Subcutaneous abdominal adipose tissue (tissue), 5 donors: ENCODE measurements around the gene ADAMTS7.

ENCODE experiments used
- H3K27ac ChIP-seq: one replicate; pipeline ENCODE4 v1.7.0; 2013; ENCODE audit warnings: low read depth, mild to moderate bottlenecking, inconsistent platforms, low read length, moderate library complexity
- H3K27me3 ChIP-seq, 5 donors: one replicate each; pipeline ENCODE4 v1.7.0; 2013; ENCODE audit warnings: low read length in 5 of 5, inconsistent platforms in 1 of 5; ENCODE audit not compliant: control insufficient read depth in 5 of 5, insufficient read depth in 4 of 5
- H3K36me3 ChIP-seq, 5 donors: one replicate each; pipeline ENCODE4 v1.7.0; 2013; ENCODE audit warnings: low read length in 5 of 5; ENCODE audit not compliant: control insufficient read depth in 5 of 5, insufficient read depth in 5 of 5
- H3K4me1 ChIP-seq, 5 donors: one replicate each; pipeline ENCODE4 v1.7.0; 2013; ENCODE audit warnings: low read length in 5 of 5, mild to moderate bottlenecking in 3 of 5, moderate library complexity in 1 of 5; ENCODE audit not compliant: control insufficient read depth in 5 of 5, insufficient read depth in 5 of 5
- H3K4me3 ChIP-seq, 5 donors: one replicate each; pipeline ENCODE4 v1.7.0; 2013; ENCODE audit warnings: low read length in 5 of 5, low read depth in 1 of 5
- H3K9ac ChIP-seq, 5 donors: one replicate each; pipeline ENCODE4 v1.7.0; 2013; ENCODE audit warnings: low read length in 5 of 5, mild to moderate bottlenecking in 4 of 5, moderate library complexity in 3 of 5
- H3K9me3 ChIP-seq, 5 donors: one replicate each; pipeline ENCODE4 v1.7.0; 2013; ENCODE audit warnings: low read length in 5 of 5; ENCODE audit not compliant: control insufficient read depth in 5 of 5
- donor health status: healthy.
- donor health status: healthy.
- donor health status: healthy.
- donor health status: healthy.
- donor health status: healthy.

Gene ADAMTS7

GRCh38 chr15:78714890-78715289 is 96.4 kb downstream of the ADAMTS7 start:
- Histone ChIP-seq H3K9ac (no peak overlapping the region), H3K36me3 (no peaks in the 10 kb centered on the region), H3K27ac (no peak overlapping the region), H3K4me3 (no peak overlapping the region), H3K9me3 (peaks cover 0 to 4% (median 3%) of the 10 kb centered on the region in 5 donors), H3K27me3 (peaks cover 0 to 7% (median 0%) of the 10 kb centered on the region in 5 donors), H3K4me1 (no peaks in the 10 kb centered on the region)

- Histone ChIP-seq H3K9me3 (peaks cover 0 to 4% (median 3%) of the 10 kb centered on the region in 5 donors), H3K36me3 (no peaks in the 10 kb centered on the region), H3K27ac (no peak overlapping the region), H3K27me3 (peaks cover 0 to 7% (median 4%) of the 10 kb centered on the region in 5 donors), H3K4me1 (peaks cover 0 to 4% (median 3%) of the 10 kb centered on the region in 5 donors), H3K4me3 (no peak overlapping the region), H3K9ac (no peak overlapping the region)
These were observed 98.3 kb downstream of the ADAMTS7 start for GRCh38 chr15:78712797-78713515.

- H3K4me1 ChIP-seq, result peaks cover 0 to 4% (median 3%) of the 10 kb centered on the region in 5 donors
- H3K36me3 ChIP-seq, result no peaks in the 10 kb centered on the region
- H3K9ac ChIP-seq, result no peak overlapping the region
- peaks cover 0 to 5% (median 4%) of the 10 kb centered on the region in 5 donors for H3K27me3 ChIP-seq
- H3K4me3 ChIP-seq, result no peak overlapping the region
- peaks cover 0 to 4% (median 3%) of the 10 kb centered on the region in 5 donors for H3K9me3 ChIP-seq
- H3K27ac ChIP-seq, result no peak overlapping the region
These were observed 99.6 kb downstream of the ADAMTS7 start for GRCh38 chr15:78711638-78712037.

- Histone ChIP-seq H3K4me3 (peak overlapping the region in 1 of 5 donors; percentile 44), H3K36me3 (no peaks in the 10 kb centered on the region), H3K27ac (no peak overlapping the region), H3K27me3 (peaks cover 0 to 6% (median 4%) of the 10 kb centered on the region in 5 donors), H3K4me1 (peaks cover 0 to 4% (median 3%) of the 10 kb centered on the region in 5 donors), H3K9ac (no peak overlapping the region), H3K9me3 (no peaks in the 10 kb centered on the region)
These were observed 101.9 kb downstream of the ADAMTS7 start for GRCh38 chr15:78709263-78709882.
